HG03045 (cell line): Measurements from ENCODE around the gene CORO1C.
A peak's percentile ranks its signal among the peaks of the same experiment; 100 is the strongest.
"Not testable (repeated sequence)": the region's sequence is repeated elsewhere in the genome, so short reads cannot be mapped to it uniquely, and the experiment has no call there.

Experiments
- ATAC-seq: cut with Tn5 transposase; IDR thresholded peaks from one replicate; pipeline ENCODE4 v1.9.1; 2021; ENCODE audit warnings: mild to moderate bottlenecking, moderate library complexity; ENCODE audit not compliant: unreplicated experiment

The CORO1C gene

DNA sequence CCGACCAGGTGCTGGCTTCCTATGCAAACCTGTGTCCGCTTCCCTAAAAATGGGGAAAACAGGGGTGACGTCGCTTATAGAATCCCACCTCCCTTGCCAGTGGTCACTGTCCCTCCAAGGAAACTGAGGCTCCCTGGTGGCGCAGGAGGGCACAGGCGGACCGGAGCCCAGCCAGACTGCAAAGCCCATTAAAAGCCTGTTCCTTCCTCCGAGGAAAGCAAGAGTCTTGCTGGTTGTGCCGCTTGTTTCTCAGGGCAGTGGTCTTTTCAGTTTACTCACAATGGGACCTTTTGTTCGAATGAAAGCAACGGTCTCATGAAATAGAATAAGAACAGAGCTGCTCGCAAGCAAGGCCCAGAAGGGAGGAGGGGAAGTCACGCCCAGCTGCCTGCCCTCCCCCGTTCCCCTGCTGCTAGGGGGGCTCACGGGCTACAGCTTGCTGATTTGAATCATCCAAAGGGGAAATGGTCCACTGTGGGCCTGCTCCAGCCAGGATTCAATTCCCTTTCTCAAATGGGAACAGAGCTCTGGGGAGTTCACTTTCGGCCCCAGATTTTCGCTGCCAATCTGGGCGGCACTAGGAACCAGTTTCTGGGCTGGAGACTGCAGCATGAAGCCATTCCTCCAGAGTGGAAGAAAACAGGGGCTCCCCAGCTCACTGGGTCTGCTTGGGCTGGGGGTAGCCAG, 93.0 kb downstream of the CORO1C start:
- ATAC-seq: no peak

DNA sequence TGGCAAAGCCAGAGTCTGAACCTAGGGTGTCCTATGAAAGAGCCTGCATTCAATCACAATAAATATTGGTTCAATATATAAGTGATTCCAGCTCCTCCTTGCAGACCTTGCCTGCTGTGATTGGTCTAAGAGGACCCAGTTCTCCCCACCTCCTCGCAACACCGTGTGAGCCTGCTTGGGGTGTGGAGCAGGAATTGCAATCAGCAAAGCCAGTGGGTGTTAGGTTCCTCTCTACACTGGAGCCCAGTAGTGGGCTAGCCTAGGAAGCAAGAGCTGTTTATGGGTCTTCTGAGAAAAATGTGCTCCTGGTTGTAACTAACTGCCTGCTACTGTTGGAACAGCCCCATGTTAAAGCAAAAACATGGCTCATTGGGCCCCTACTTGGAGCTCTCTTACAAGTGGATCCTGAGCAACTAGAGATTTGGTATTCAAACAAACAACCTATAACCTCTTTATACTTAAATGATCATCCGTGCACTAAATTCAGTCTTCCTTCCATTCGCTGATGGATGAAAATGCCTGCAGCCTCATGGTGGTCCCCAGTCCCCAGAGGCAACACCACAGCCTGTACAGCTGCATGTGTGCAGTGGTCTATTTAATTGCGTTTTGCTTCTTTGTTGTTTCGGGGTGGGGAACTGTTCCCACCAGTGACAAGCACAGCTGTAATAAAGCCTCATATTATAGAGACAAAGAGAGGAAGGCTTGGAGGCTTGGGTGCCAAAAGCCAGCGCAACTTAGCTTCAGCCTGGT, 93.9 kb downstream of the CORO1C start:
- no peak for ATAC-seq

DNA sequence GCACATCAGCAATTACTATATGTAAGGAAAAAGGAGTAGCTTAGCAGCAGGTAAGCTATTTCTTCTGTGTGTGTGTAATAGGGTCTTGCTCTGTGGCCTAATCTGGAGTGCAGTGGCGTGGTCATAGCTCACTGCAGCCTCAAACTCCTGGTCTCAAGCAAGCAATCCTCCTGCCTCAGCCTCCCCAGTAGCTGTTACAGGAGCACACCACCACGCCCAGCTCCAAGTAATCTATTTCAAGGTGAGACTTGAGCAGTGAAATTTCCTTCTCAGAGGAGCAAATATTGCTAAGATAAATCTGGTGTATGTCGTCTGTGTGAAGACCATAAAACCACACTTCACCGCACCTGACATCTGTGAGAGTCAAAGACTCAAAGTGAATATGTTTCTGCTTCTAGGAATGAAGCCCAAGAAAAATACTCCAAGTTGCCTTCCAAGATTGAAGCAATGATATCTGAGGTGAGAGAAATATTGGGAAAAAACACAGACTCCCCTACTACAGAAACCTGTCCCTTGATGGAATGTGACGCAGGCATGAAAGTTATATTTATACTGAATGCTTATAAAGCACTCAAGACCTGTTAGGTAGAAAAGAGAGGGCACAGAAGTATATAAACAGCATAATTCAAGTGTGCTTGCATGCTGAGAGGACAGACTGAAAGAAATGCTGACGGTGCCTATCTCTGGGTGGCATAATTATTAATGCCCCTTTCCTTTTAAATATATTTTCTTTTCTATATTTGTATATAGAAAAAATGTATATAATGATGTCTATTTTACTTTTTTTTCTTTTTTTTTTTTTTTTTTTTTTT, 95.1 kb downstream of the CORO1C start:
- peak; percentile 2 for ATAC-seq

DNA sequence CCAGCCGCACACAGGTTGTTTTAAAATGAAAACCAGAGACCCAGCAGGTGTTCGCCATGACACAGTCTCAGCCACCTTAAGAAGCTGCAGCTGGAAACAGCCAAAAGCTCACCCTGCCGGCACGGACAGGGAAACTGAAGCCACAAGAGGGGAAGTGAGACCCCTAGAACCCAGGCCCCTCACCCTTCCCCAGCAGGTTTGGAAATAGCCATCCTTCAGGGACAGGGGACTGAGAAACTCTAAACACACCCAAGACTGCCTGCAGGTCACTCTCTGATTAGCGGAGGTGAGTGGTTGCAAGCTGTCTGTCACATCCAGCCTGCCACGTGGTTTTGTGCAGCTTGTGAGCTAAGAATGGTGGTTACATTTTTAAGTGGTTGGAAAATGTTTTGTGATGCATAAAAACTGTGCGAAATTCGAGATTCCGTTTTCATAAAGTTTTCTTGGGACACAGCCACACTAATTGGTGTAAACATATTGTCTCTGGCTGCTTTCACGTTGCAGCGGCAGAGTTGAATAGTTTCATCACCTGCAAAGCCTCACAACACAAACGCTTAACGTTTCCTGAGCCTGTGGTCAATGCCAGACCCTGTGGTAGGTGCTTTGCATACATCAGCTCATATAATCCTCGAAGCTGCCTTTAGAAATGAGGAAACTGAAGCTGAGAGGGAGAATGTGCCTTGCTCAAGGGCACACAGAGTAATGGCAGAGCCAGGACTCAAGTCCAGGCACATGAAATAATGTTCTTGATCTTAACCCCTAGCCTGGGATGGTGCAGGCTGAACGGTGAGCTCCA, 95.9 kb downstream of the CORO1C start:
- peak; percentile 41 for ATAC-seq

DNA sequence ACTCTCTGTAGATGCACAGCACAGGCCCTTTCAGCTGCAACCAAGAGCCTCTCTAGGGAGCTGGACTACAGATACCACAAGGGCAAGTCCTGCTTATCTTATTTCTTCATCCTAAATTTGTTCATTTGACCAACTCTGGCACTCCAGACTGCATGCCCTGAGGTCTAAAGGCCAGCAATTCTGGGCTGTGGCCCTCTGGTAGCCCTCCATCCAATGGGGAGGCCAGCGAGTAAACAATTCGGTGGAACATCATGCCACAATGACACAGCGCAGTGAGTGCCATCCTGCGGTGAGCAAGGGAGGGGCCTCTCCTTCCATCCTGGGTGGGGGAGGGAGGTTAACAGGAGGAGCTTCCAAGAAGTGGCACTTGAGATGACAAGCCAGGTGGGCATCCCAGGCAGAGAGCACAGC, 97.0 kb downstream of the CORO1C start:
- no peak for ATAC-seq

DNA sequence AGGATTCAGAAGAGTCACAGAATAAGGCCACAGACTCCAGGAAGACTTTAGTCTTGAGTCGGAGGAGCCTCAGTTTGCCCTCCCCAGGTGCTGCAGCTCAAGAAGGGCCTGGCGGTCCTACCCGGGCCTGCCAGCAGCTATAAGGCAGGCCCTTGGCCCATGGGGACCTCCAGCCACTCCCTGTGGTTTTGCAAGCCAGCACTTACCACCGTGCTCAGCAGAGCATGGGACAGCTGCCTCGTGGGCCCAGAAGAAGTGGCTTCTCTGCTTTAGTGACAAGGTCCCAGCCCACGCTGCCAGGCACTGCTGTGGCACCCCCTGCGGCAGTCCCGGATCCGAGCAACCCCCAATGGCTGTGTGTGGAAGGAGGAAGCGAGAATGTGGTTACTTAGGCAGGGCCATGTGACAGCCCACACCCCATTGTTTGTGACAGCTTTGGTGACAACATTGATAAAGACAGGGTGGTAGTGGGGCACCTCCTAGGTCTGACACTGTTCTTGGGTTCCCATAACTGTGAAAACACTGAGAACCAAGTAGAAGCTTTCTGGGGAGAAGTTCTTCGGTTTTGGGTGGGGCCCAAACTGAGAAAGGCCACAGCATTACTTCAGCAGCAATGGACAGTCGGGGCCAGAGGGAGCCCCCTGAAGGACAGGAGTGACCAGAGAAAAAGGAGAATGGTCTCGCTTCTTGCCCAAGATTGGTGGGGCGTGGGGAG, 97.6 kb downstream of the CORO1C start, which contains the start of gene SELPLG:
Gene SELPLG (minus strand): TSS at position 361 of the 715 bp plus-strand sequence. CDS start 9,587 bp downstream, outside the sequence.
- peak; percentile 51 for ATAC-seq

DNA sequence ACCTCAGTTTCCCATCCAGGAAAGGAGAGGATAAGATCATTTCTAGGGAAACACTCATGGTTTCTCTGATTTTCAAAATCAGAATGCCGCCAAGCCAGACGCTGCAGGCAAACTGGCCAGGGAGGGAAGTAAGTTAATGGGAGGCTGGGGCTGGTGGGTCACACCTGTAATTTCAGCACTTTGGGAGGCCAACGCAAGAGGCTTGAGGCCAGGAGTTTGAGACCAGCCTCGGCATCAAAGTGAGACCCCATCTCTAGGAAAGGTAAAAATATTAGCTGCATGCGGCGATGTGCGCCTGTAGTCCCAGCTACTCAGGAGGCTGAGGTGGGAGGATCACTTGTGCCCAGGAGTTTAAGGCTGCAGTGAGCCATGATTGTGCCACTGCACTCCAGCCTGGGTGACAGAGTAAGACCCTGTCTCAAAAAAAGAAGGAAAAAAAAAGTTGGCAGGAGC, 98.2 kb downstream of the CORO1C start:
- ATAC-seq: no peak

DNA sequence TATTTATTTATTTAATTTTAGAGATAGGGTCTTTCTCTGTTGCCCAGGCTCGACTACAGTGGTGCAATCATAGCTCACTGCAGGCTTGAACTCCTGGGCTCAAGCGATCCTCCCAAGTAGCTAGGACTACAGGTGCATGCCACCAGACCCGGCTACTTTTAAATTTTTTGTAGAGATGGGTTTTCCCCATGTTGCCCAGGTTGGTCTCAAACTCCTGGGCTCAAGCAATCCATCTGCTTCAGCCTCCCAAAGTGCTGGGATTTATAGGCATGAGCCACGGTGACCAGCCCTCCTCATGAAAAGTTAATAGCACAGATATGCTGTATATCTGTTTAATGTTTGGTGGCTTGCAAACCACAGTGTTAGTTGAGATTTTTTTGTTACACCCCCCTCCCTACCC, 100.1 kb downstream of the CORO1C start:
- not testable (repeated sequence) for ATAC-seq

DNA sequence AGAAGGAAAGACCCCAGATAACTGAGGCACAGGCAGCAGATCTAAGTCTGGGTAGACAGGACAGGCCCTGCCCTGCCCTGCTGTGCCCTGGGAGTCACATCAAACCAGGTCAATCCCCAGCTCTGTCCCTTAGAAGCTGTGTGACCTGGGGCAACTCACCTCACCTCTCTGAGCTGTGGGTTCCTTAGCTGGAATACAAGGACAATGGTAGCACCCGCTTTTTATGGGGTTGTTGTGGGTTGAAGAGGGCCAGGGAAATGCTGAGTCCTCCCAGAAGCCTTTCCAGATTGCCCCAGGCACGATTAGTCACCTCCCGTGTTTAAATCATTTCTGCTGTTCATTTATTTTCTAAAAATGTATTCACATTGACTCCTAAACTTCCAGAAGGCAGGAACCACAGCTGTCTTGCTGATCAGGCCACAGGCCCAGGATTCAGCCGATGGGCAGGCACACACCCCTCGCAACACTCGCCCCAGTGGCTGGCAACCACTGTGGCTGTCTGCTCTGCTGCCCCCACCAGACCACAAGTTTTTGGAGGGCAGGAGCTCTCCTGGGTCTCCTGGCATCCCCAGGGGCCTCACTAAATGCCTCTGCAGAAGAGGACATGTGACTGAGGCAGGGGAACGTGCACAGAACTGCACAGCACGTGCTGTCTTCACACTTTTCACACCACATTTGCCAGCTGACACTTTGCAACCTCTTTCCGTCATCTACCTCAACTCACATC, 100.7 kb downstream of the CORO1C start:
- ATAC-seq: no peak

DNA sequence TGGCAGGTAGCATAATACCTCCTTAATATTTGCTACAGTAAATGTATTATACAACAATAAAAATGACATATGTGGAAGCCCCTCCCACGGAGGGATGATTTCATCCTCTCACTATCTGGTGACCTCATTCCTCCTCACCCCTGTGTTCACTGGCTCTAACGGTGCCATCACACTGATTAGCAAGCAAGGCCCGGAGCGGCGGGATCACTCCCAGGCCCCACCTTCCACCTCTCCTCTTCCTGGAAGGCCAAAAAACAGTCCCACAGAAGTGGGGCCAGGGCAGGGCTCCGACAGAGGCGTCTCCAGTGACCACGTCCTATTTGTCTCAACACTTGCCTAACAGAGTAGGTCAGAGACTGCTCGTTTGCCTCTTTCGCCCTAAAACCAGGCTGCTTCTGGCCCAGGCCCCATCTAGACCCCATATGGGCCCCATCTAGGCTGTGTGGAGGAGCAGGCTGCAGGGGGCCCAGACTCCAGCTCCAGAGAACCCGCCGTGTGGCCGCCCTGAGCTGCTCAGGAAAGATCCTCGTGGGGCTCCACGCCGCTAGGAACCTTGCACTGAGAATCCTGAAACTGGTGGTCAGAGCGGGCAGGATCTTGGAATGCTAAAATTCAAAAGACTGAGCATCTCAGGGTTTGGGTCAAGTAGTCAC, 101.4 kb downstream of the CORO1C start:
- no peak for ATAC-seq

DNA sequence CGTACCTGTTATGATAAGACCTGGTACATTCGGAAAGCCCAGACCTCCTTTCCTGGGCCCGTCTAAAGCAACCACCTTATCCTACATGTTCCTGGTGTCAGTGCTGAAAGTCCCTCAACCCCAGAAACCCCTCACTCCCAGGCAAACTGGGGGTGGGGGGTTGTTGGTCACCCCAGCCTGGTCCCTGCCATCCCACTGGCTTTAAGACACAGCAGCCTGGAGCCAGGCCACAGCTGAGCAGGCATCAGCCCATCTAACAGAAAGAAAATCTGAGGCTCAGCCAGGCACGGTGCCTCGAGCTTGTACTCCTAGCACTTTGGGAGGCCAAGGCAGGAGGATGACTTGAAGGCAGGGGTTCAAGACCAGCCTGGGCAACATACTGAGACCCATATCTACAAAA, 102.2 kb downstream of the CORO1C start:
- no peak for ATAC-seq

DNA sequence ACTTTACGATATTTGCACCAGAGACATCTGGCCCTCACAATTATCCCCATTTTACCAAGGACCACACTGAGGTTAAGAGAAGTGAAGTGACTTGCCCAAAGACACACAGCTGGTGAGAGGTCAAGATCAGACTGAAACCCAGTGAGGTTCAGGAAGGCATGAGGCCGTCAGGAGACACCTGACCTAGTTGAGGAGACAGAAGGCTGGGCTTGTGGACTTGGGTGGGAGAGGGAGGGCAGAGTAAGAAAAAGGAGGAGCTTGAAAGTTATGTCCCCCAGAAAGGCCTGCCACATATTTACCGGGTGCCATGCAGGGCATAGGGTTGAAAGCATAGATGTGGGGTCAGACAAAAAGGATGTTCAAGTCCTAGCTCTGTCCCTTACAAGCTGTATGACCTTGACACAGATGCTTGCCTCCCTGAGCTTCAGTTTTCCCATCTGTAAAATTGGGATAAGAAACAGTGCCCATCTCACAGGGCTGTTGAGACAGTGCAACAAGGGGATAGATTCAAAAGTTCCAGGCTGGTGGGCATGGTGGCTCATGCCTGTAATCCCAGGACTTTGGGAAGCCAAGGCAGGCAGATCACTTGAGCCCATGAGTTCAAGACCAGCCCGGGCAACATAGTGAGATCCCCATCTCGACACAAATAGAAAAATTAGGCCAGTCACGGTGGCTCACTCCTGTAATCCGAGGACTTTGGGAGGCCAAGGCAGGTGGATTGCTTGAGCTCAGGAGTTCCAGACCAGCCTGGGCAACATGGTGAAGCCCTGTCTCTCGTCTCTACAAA, 104.0 kb downstream of the CORO1C start:
- ATAC-seq: no peak

DNA sequence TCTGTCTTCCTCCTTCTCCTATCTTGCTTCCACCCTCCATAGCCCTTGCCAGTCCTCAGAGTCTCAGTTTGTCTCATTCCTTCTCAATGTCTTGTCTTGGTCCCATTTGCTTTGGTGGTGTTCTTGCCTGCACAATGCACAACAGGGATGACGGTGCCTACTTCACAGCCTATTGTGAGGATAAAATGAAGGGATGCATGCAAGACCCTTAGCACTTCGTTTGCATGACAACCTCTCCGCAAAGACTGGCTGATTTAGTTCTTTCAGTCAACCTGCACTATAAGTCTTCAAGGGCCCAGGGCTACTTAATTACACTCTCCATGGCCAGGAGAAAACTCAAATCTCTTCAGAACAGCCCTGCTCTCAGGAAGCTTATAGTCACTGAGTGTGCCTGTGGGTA, 106.1 kb downstream of the CORO1C start:
- no peak for ATAC-seq

DNA sequence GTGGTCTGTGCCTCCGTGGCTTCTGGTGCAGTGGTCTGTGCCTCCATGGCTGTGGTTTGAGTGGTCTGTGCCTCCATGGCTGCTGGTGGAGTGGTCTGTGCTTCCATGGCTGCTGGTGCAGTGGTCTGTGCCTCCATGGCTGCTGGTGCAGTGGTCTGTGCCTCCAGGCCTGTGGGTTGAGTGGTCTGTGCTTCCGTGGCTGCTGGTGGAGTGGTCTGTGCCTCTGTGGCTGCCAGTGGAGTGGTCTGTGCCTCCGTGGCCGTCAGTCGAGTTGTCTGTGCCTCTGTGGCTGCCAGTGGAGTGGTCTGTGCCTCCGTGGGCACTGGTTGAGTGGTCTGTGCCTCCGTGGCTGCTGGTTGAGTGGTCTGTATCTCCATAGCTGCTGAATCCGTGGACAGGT, 107.7 kb downstream of the CORO1C start:
- no peak for ATAC-seq

DNA sequence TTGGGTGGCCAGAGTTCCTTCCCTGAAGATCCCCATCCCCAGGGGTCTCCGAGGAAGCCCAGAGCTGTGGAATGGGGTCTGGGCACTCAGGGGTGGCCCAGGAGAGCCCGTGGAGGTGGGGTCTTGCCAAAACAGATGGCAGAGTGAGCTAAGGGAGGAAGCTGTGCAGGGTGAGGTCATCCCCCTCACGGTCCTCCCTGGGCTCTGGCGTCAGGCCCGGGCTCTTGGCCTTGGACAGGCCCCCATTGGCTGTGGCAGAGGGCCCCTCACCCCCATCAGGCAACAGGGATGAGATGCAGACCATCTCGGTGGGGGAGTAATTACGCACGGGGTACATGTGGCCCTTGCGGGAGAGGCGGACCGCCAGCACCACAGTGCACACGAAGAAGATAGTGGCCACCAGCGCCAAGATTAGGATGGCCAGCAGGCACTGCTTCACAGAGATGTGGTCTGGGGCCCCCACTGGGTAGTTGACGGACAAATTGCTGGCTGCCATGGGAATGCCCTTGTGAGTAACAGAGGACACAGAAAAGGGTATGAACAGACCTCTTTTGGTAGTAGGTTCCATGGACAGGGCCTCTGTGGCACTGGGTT, 108.3 kb downstream of the CORO1C start:
- no peak for ATAC-seq

DNA sequence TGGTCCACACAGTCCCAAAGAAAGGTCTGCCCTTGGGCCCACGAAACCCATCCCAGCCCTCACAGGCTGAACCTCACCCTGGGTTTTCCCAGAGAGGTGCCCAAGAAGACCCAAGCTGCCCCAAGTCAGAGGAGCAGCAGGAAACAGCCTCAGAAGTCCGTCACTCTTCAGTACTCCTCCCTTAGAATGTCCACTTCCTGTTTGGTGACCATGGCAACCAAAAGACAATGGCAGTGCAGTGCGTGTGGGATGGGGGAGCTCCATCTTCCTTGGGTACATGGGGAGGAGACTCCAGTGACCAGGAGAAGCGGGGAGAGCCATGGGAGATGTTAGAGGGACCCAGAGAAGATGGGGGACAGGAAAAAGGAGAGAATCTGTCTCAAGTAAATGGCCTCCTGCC, 108.9 kb downstream of the CORO1C start:
- ATAC-seq: no peak

DNA sequence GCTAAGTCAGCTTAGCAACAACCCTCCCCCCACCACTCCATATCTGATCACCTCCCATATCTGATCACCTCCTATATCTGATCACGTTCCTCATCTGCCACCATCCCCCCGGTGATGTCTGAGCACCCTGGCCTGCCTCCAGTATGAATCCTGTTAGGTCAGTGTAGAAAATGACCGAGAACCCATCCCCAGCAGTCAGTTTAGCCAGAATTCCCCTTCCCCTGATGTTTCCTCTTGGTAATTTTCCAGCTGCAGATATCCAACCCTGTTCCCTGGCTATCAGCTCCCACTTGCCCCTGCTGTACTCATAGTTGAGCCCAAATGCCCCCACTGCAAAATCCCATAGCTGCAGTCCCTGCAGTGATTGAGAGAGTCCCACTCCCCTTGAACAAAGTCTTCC, 110.2 kb downstream of the CORO1C start:
- ATAC-seq: no peak
